ENCODE results near the gene FUCA2.

FUCA2 gene

DNA sequence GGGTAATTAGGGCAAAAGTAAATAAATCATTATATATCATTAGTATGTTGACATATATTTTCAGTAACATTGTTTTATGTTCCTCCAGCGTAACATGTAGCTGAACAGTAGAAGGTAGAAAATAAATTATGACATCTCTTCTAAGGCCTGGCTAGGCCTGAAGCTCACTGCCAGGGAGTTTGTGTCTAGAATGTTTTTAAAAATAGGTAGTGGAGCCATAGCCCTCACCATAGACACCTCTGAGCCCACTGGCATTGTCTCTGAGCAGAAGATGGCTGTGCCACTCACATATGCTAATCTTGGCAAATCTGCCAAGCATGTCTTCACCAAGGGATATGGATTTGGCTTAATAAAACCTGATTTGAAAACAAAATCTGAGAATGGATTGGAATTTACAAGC, 21.3 kb downstream of the FUCA2 start:
- H3K27me3 ChIP-seq (ENCODE audit: low read depth, low read length): no peaks in the 10 kb centered on the region
- H2AFZ ChIP-seq (ENCODE audit: low read depth, low read length): no peak overlapping the region
- H3K79me2 ChIP-seq (ENCODE audit: low read length): no peaks in the 10 kb centered on the region
- H3K36me3 ChIP-seq (replicated peaks; ENCODE audit: low read depth, low read length): no peaks in the 10 kb centered on the region
- no peaks in the 10 kb centered on the region for H3K4me1 ChIP-seq (ENCODE audit: low read length)
- TF ChIP-seq, protein P1, sequence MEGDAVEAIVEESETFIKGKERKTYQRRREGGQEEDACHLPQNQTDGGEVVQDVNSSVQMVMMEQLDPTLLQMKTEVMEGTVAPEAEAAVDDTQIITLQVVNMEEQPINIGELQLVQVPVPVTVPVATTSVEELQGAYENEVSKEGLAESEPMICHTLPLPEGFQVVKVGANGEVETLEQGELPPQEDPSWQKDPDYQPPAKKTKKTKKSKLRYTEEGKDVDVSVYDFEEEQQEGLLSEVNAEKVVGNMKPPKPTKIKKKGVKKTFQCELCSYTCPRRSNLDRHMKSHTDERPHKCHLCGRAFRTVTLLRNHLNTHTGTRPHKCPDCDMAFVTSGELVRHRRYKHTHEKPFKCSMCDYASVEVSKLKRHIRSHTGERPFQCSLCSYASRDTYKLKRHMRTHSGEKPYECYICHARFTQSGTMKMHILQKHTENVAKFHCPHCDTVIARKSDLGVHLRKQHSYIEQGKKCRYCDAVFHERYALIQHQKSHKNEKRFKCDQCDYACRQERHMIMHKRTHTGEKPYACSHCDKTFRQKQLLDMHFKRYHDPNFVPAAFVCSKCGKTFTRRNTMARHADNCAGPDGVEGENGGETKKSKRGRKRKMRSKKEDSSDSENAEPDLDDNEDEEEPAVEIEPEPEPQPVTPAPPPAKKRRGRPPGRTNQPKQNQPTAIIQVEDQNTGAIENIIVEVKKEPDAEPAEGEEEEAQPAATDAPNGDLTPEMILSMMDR (IDR thresholded peaks at IDR 0.05; ENCODE audit: low read depth, low read length): no peak
- TF ChIP-seq EZH2phosphoT487 (IDR thresholded peaks at IDR 0.05; ENCODE audit: low read depth): no peak
- no peak overlapping the region for H3K27ac ChIP-seq (ENCODE audit: low read length)
- no peak overlapping the region for H3K4me2 ChIP-seq (ENCODE audit: low read length)
- no peak overlapping the region for H3K4me3 ChIP-seq (ENCODE audit: low read length)
- H3K9ac ChIP-seq (ENCODE audit: low read length): no peak overlapping the region
- no peaks in the 10 kb centered on the region for H4K20me1 ChIP-seq (ENCODE audit: insufficient read depth, low read length)
- H3K9me3 ChIP-seq (ENCODE audit: insufficient read depth, low read length): no peaks in the 10 kb centered on the region

DNA sequence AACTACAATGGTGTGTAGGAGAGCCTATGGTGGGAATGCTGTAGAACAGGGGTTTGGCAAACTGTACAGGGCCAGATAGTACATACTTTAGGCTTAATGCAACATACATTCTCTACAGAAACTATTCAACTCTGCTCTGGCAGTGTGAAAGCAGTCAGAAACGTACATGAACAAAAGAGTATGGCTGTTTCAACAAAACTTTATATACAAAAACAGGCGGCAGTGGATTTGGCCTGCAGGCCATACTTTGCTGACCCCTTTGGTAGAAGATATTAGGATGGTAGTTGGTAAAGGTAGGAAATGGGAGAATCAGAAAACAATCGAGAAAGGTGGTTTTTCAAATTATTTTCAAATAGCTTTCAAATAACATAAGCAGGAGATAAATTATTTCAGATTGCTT, 24.8 kb downstream of the FUCA2 start:
- H3K79me2 ChIP-seq (ENCODE audit: low read length): no peaks in the 10 kb centered on the region
- H3K4me1 ChIP-seq (ENCODE audit: low read length): no peaks in the 10 kb centered on the region
- no peak overlapping the region for H3K4me2 ChIP-seq (ENCODE audit: low read length)
- H4K20me1 ChIP-seq (ENCODE audit: insufficient read depth, low read length): no peaks in the 10 kb centered on the region
- H3K9me3 ChIP-seq (ENCODE audit: insufficient read depth, low read length): no peaks in the 10 kb centered on the region
- no peak overlapping the region for H3K27ac ChIP-seq (ENCODE audit: low read length)
- TF ChIP-seq, protein P1 (IDR thresholded peaks at IDR 0.05; ENCODE audit: low read depth, low read length): no peak
- no peak for TF ChIP-seq EZH2phosphoT487 (IDR thresholded peaks at IDR 0.05; ENCODE audit: low read depth)
- no peak overlapping the region for H3K4me3 ChIP-seq (ENCODE audit: low read length)
- no peak overlapping the region for H3K9ac ChIP-seq (ENCODE audit: low read length)
- no peaks in the 10 kb centered on the region for H3K36me3 ChIP-seq (replicated peaks; ENCODE audit: low read depth, low read length)
- H3K27me3 ChIP-seq (ENCODE audit: low read depth, low read length): no peaks in the 10 kb centered on the region
- no peak overlapping the region for H2AFZ ChIP-seq (ENCODE audit: low read depth, low read length)

DNA sequence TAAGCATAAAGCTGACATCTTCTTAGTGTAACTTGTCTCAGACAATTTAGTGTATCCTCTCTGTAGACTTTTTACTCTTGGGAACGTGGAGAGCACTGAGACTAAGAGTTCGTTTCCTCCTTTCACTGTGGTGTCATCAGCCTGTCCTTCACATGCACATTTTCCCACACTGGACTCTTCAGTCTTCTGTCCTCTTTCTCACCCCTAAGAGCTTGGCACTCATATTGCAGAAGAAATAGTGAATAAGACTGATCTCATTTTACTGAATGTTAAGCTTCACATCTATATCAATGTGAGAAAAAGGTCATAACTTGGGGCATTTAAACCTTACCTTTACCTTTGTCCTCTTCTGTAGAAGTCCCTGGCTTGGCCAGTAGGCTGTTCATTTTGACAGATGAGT, 25.6 kb downstream of the FUCA2 start:
- Histone ChIP-seq H3K27me3 (ENCODE audit: low read depth, low read length) (no peaks in the 10 kb centered on the region), H3K36me3 (replicated peaks; ENCODE audit: low read depth, low read length) (no peaks in the 10 kb centered on the region), H3K27ac (ENCODE audit: low read length) (no peak overlapping the region), H3K4me3 (ENCODE audit: low read length) (no peak overlapping the region), H3K4me1 (ENCODE audit: low read length) (no peaks in the 10 kb centered on the region), H3K79me2 (ENCODE audit: low read length) (no peaks in the 10 kb centered on the region), H2AFZ (ENCODE audit: low read depth, low read length) (no peak overlapping the region), H3K9ac (ENCODE audit: low read length) (no peak overlapping the region), H3K9me3 (ENCODE audit: insufficient read depth, low read length) (no peaks in the 10 kb centered on the region), H4K20me1 (ENCODE audit: insufficient read depth, low read length) (no peaks in the 10 kb centered on the region), H3K4me2 (ENCODE audit: low read length) (no peak overlapping the region)
- no peak for TF ChIP-seq EZH2phosphoT487 (IDR thresholded peaks at IDR 0.05; ENCODE audit: low read depth)
- TF ChIP-seq, protein P1 (IDR thresholded peaks at IDR 0.05; ENCODE audit: low read depth, low read length): no peak

DNA sequence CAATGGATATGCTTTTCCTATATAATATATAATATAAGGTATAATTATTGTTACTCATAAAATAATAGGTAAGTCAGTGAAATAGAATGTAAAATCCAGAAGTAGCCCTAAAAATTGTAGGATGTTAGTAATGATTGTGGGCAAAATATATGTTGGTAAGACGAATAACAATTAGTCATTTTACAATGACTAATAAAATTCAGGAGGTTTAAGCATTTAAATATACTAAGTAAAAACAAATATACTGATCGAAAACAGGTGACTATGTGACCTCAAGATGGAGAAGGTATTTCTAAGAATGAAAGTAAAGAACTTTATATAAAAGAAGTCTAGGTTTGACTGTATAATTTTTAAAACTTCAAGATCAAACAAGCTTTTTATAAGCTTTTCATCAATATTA, 28.9 kb downstream of the FUCA2 start:
- H4K20me1 ChIP-seq (ENCODE audit: insufficient read depth, low read length): no peaks in the 10 kb centered on the region
- TF ChIP-seq EZH2phosphoT487 (IDR thresholded peaks at IDR 0.05; ENCODE audit: low read depth): no peak
- TF ChIP-seq, protein P1 (IDR thresholded peaks at IDR 0.05; ENCODE audit: low read depth, low read length): no peak
- H3K27me3 ChIP-seq (ENCODE audit: low read depth, low read length): no peaks in the 10 kb centered on the region
- peaks cover 8% of the 10 kb centered on the region for H3K36me3 ChIP-seq (replicated peaks; ENCODE audit: low read depth, low read length)
- no peak overlapping the region for H3K4me2 ChIP-seq (ENCODE audit: low read length)
- H2AFZ ChIP-seq (ENCODE audit: low read depth, low read length): no peak overlapping the region
- no peak overlapping the region for H3K9ac ChIP-seq (ENCODE audit: low read length)
- no peaks in the 10 kb centered on the region for H3K9me3 ChIP-seq (ENCODE audit: insufficient read depth, low read length)
- H3K79me2 ChIP-seq (ENCODE audit: low read length): no peaks in the 10 kb centered on the region
- H3K4me1 ChIP-seq (ENCODE audit: low read length): peaks cover 20% of the 10 kb centered on the region
- no peak overlapping the region for H3K27ac ChIP-seq (ENCODE audit: low read length)
- no peak overlapping the region for H3K4me3 ChIP-seq (ENCODE audit: low read length)
